ENCODE measurements around the gene SPTLC2.

GRCh38 chr14:77642407-77642806 lies 26.0 kb upstream of the SPTLC2 start:
- TF ChIP-seq POLR2A (IDR thresholded peaks at IDR 0.05) (no peak), CTCF (IDR thresholded peaks at IDR 0.05) (no peak)

Data from body of pancreas (tissue), 4 donors.